ENCODE results near the gene PRKAG1.

Gene PRKAG1

GRCh38 chr12:48994224-48995085 is 24.1 kb downstream of the PRKAG1 start:
- DNase-seq (ENCODE audit: low spot score): peak; percentile 19
- TF ChIP-seq CTCF (IDR thresholded peaks at IDR 0.05; ENCODE audit: extremely low read depth, missing control alignments): no peak

GRCh38 chr12:48993787-48994186 is 24.8 kb downstream of the PRKAG1 start:
- peak; percentile 6 for DNase-seq (ENCODE audit: low spot score)
- TF ChIP-seq CTCF (IDR thresholded peaks at IDR 0.05; ENCODE audit: extremely low read depth, missing control alignments): no peak

- TF ChIP-seq CTCF (IDR thresholded peaks at IDR 0.05; ENCODE audit: extremely low read depth, missing control alignments): no peak
These were observed 27.1 kb downstream of the PRKAG1 start for GRCh38 chr12:48991247-48992050.

GRCh38 chr12:48990552-48990951 is 28.0 kb downstream of the PRKAG1 start:
- peak; percentile 5 for DNase-seq (ENCODE audit: low spot score)
- no peak for TF ChIP-seq CTCF (IDR thresholded peaks at IDR 0.05; ENCODE audit: extremely low read depth, missing control alignments)

More at GRCh38 chr12:48991247-48992050, 27.1 kb downstream of the PRKAG1 start:
- DNase-seq (ENCODE audit: low spot score): peak; percentile 30

GRCh38 chr12:48988030-48988649 is 30.4 kb downstream of the PRKAG1 start:
- DNase-seq (ENCODE audit: low spot score): peak; percentile 87
- TF ChIP-seq CTCF (IDR thresholded peaks at IDR 0.05; ENCODE audit: extremely low read depth, missing control alignments): peak; percentile 93

GRCh38 chr12:48986720-48987291 is 31.8 kb downstream of the PRKAG1 start:
- no peak for DNase-seq (ENCODE audit: low spot score)
- TF ChIP-seq CTCF (IDR thresholded peaks at IDR 0.05; ENCODE audit: extremely low read depth, missing control alignments): no peak
